HepG2 (cell line): Measurements from ENCODE around the gene ARHGAP30. TPM values are rescaled to one million over a fixed set of nuclear protein-coding genes. Genes with fewer than 3 reads are reported as not detected.

ENCODE experiments used
- DMTF1 ChIP-seq: sonication (generic); formaldehyde crosslinking; IDR thresholded peaks from 2 replicates; pipeline ENCODE4 v1.4.0; 2020; ENCODE audit warnings: mild to moderate bottlenecking, missing genetic modification reagents
- DRAP1 ChIP-seq: IDR thresholded peaks from 2 replicates; pipeline ENCODE4 v1.6.1; 2016; ENCODE audit warnings: missing genetic modification reagents, missing compliant biosample characterization
- EED ChIP-seq: sonication (generic); formaldehyde crosslinking; IDR thresholded peaks from 2 replicates; pipeline ENCODE4 v1.5.0; 2020; ENCODE audit warnings: mild to moderate bottlenecking, missing genetic modification reagents
- GATA4 ChIP-seq: sonication (generic); IDR thresholded peaks from 2 replicates; pipeline ENCODE4 v1.6.1; 2016; ENCODE audit warnings: antibody characterized with exemption, low read depth, borderline replicate concordance
- HIVEP1 ChIP-seq: sonication (generic); formaldehyde crosslinking; IDR thresholded peaks from 2 replicates; pipeline ENCODE4 v1.4.0; 2020; ENCODE audit warnings: mild to moderate bottlenecking, missing genetic modification reagents
- MAX ChIP-seq: IDR thresholded peaks from 2 replicates; pipeline ENCODE4 v1.6.1; 2012; ENCODE audit warnings: inconsistent platforms
- MTERF4 ChIP-seq: sonication (generic); formaldehyde crosslinking; IDR thresholded peaks from 2 replicates; pipeline ENCODE4 v1.8.0; 2023; ENCODE audit warnings: mild to moderate bottlenecking, missing genetic modification reagents
- PAWR ChIP-seq: sonication (generic); formaldehyde crosslinking; IDR thresholded peaks from 2 replicates; pipeline ENCODE4 v1.4.0; 2020; ENCODE audit warnings: missing genetic modification reagents, mild to moderate bottlenecking, borderline replicate concordance
- PHF8 ChIP-seq: sonication (generic); formaldehyde crosslinking; IDR thresholded peaks from 2 replicates; pipeline ENCODE4 v1.5.0; 2020; ENCODE audit warnings: missing genetic modification reagents
- POLR2AphosphoS2 ChIP-seq: IDR thresholded peaks from 2 replicates; pipeline ENCODE4 v1.6.1; 2011; ENCODE audit warnings: low read depth, low read length, improper control_type of control experiment
- REPIN1 ChIP-seq: sonication (generic); formaldehyde crosslinking; IDR thresholded peaks from 2 replicates; pipeline ENCODE4 v1.8.0; 2022; ENCODE audit warnings: missing genetic modification reagents, low read depth, mild to moderate bottlenecking, borderline replicate concordance
- TAF1 ChIP-seq: sonication (generic); formaldehyde crosslinking; IDR thresholded peaks from 2 replicates; pipeline ENCODE4 v1.4.0; 2020; ENCODE audit warnings: missing genetic modification reagents
- UBTF ChIP-seq: sonication (generic); formaldehyde crosslinking; IDR thresholded peaks from 2 replicates; pipeline ENCODE4 v1.4.0; 2020; ENCODE audit warnings: mild to moderate bottlenecking, missing genetic modification reagents
- ZEB1 ChIP-seq: IDR thresholded peaks from 2 replicates; pipeline ENCODE4 v1.6.1; 2012; ENCODE audit warnings: mild to moderate bottlenecking, low read depth, inconsistent platforms; ENCODE audit not compliant: insufficient replicate concordance
- ZFX ChIP-seq: sonication (generic); formaldehyde crosslinking; IDR thresholded peaks from 2 replicates; pipeline ENCODE4 v1.4.0; 2020; ENCODE audit warnings: mild to moderate bottlenecking, low read depth, missing genetic modification reagents, moderate library complexity
- ZMYM2 ChIP-seq: sonication (generic); formaldehyde crosslinking; IDR thresholded peaks from 2 replicates; pipeline ENCODE4 v1.8.0; 2022; ENCODE audit warnings: mild to moderate bottlenecking, missing genetic modification reagents
- ZNF12 ChIP-seq: sonication (generic); formaldehyde crosslinking; IDR thresholded peaks from 2 replicates; pipeline ENCODE4 v1.5.0; 2020; ENCODE audit warnings: missing genetic modification reagents
- ZNF207 ChIP-seq: fragments of 450-650 bp; IDR thresholded peaks from 2 replicates; pipeline ENCODE4 v1.6.1; 2016; ENCODE audit warnings: antibody characterized with exemption, borderline replicate concordance
- ZNF501 ChIP-seq: sonication (generic); formaldehyde crosslinking; IDR thresholded peaks from 2 replicates; pipeline ENCODE4 v1.5.1; 2020; ENCODE audit warnings: mild to moderate bottlenecking, moderate library complexity, missing genetic modification reagents
- ZNF567 ChIP-seq: sonication (generic); formaldehyde crosslinking; IDR thresholded peaks from 2 replicates; pipeline ENCODE4 v1.8.1; 2023; ENCODE audit warnings: mild to moderate bottlenecking, missing genetic modification reagents, borderline replicate concordance
- ZNF644 ChIP-seq: IDR thresholded peaks from 2 replicates; pipeline ENCODE4 v1.6.1; 2016; ENCODE audit warnings: low read depth
- ZSCAN12 ChIP-seq: sonication (generic); formaldehyde crosslinking; IDR thresholded peaks from 2 replicates; pipeline ENCODE4 v1.9.0; 2021; ENCODE audit warnings: mild to moderate bottlenecking, missing genetic modification reagents
- polyA plus RNA-seq, 8 experiments: library from polyadenylated mRNA; depleted of rRNA in 3 of 8; stranded (reverse) in 7 of 8; unstranded in 1 of 8; fragments of >200 nt; fragmentation: Illumina TruSeq in 4 of 8; extraction: Trizol in 4 of 8; gene quantifications; 2 replicates each; pipeline versions ENCODE4 v1.2.1 to v1.2.3, GENCODE V29; 2011 to 2016; ENCODE audit warnings: low read depth in 4 of 8, missing spikeins in 1 of 8, mixed read lengths in 1 of 8; ENCODE audit not compliant: insufficient read depth in 1 of 8
- total RNA-seq, 5 experiments: library from RNA; depleted of rRNA; stranded (reverse); fragments of >200 nt; fragmentation: Illumina TruSeq; extraction: Trizol; gene quantifications; 2 replicates each; pipeline ENCODE4 v1.2.3, GENCODE V29; 2016; ENCODE audit warnings: low read depth in 1 of 5

Gene ARHGAP30
- total and polyA plus RNA-seq, 2 of the 13 experiments (the other 11 are each of a cell fraction or from before 2014, with no cell fraction given), result 0.13 to 0.20 TPM

- TF ChIP-seq ZNF501 (CRISPR knock-in tag), result peak; percentile 92
- 0 out of 2 replicates have a peak, but pooled peaks have one; percentile 46 for TF ChIP-seq POLR2AphosphoS2
- TF ChIP-seq PAWR (CRISPR knock-in tag), result no peak
- peak; percentile 44; the same call in 1 of the 2 replicates for TF ChIP-seq ZNF12 (CRISPR knock-in tag)
- peak; percentile 83 for TF ChIP-seq DRAP1 (CRISPR knock-in tag)
- no peak for TF ChIP-seq ZNF207
- TF ChIP-seq ZMYM2 (CRISPR knock-in tag), result 0 out of 2 replicates have a peak, but pooled peaks have one; percentile 22
- TF ChIP-seq DMTF1, result 0 out of 2 replicates have a peak, but pooled peaks have one; percentile 34
- TF ChIP-seq PHF8 (CRISPR knock-in tag), result peak; percentile 82
- TF ChIP-seq REPIN1 (CRISPR knock-in tag), result 0 out of 2 replicates have a peak, but pooled peaks have one; percentile 23
- TF ChIP-seq ZNF567, result 0 out of 2 replicates have a peak, but pooled peaks have one; percentile 69
- peak; percentile 95 for TF ChIP-seq ZNF644 (CRISPR knock-in tag)
- TF ChIP-seq EED, result peak; percentile 70; the same call in 1 of the 2 replicates
- peak; percentile 66; the same call in 1 of the 2 replicates for TF ChIP-seq HIVEP1
- TF ChIP-seq TAF1, result peak; percentile 76
- peak; percentile 48 for TF ChIP-seq UBTF
- no peak; the same call in 1 of the 2 replicates for TF ChIP-seq MTERF4
- peak; percentile 69 for TF ChIP-seq ZEB1
- no peak for TF ChIP-seq ZSCAN12 (CRISPR knock-in tag)
- peak; percentile 15; the same call in 1 of the 2 replicates for TF ChIP-seq GATA4
- TF ChIP-seq ZFX (CRISPR knock-in tag), result peak; percentile 89
- TF ChIP-seq MAX, result peak; percentile 63
Measured at GRCh38 chr1:161045736-161046604, 23.7 kb downstream of the ARHGAP30 start, which contains the start of gene USF1 (continued).
